Left cardiac atrium (tissue), 4 donors: ENCODE data around the gene MAP3K13. TPM values are rescaled to one million over a fixed set of nuclear protein-coding genes. Genes with fewer than 3 reads are reported as not detected.

ENCODE experiments used
- ATAC-seq, 2 donors: fragments of 200-7000 bp; cut with Tn5 transposase; one replicate each; pipeline ENCODE4 v1.9.1; 2020; ENCODE audit warnings: mild to moderate bottlenecking in 2 of 2, moderate library complexity in 2 of 2
- DNase-seq: peaks from one replicate; pipeline ENCODE4 v3.0.0-alpha.2; 2020
- intact Hi-C, 2 donors: fragments of 100-400 bp; cut with DNase I; formaldehyde crosslinking; loops; one replicate each; pipeline versions ENCODE4 v1.14.1 to v1.15.1; 2022 to 2023
- total RNA-seq, 2 donors: library from RNA; stranded (reverse); fragmentation: NEBNext Ultra II Directional; extraction: Animal tissue kit (Norgen Biotek cat#: 25700); gene quantifications; one replicate each; pipeline ENCODE4 v1.2.1, GENCODE V29; 2021
- donor health status: DM: no; HTN: yes; CAD: no.
- donor health status: DM: no; HTN: yes; CAD: no; lungs with severe emphysema.
- donor health status: DM: yes; HTN: yes; CAD: no.
- donor health status: Dilated cardiomyopathy.

Gene MAP3K13
- total RNA-seq, 2 donors from 2014 or later = 12.5 to 16.2 TPM

DNA sequence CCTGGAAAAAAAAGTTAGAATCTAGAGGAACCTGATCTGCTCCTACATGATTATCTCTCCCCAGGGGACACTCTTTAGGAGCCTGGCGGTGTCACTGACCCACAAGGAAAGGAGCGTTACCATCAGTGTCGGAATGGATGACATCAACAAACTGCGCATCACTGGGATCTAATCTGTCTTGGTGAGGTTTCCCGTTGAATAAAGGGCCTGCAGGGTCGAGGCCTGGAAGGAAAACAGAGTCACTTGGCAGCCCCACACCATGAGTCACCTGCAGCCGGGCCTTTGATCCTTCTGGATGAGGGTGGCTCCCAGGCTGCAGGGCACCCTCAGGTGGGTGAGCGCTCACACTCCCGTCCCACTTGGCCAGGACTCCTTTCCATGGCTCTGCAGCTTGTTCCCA, 164.4 kb downstream of the MAP3K13 start:
- intact Hi-C loops = no loop called here
- DNase-seq (no peak), ATAC-seq (no peak)

DNA sequence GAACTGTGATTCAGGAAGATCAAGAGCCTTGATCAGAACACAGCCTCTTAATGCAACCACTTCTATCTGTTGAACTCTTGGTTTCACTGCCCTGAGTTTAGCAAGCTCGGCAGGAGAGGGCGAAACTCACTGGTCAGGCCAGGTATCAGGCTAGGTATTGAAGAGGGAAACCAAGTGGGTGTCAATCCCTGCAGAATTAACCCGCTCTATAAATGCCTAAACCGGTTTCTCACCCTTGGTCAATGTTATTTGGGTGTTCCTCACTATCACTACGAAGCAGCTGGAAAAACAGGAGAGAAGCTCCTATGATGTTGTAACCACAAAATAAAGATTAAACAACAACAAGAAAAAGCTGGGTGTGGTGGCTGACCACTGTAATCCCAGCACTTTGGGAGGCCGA, 165.6 kb downstream of the MAP3K13 start:
- DNase-seq (no peak), ATAC-seq (no peak)
- intact Hi-C loops = no loop called here

- ATAC-seq = no peak
Measured at GRCh38 chr3:185530856-185531255, 167.9 kb downstream of the MAP3K13 start.

DNA sequence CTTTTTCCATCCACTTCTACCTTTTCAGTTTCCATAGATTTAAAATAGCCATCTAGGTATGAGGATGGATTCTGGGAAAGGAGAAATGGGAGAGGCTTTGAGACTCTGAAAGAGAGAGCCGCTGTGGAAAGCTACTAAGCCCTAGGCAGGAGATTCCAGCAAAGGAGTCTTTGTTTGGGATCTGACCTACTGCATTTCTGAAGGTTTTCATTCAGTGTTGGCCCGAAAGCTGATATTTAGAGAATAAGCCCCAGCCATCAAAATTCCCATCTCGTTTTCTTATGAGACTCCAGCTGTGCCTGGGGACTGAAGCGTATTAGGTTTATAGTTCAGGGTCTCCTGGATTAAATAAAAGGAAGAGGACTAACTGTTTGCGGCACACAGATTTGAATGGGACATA, 170.0 kb downstream of the MAP3K13 start:
- DNase-seq (no peak), ATAC-seq (no peak)
- intact Hi-C loops = no loop called here

More at GRCh38 chr3:185530856-185531255, 167.9 kb downstream of the MAP3K13 start:
- DNase-seq = no peak
- intact Hi-C loops = no loop called here

DNA sequence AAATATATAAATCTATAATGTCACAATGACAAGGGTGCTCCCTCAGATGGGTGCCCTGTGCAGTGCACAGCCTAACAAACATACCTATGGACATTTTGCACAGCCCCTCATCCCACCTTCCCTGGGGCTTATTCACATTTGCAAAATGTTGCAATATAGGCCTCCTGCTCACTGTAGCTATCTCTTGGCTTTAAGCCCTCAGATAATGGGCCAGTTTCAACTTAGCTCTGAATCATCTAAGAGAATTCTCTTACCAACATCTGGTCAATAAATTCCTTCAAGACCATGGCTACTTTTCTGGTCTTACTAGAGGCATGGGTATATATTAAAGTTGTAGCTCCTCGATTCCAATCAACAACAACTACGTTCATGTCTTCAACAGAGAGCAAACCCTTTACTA, 171.6 kb downstream of the MAP3K13 start:
- peak in 1 of 2 donors; percentile 58 for ATAC-seq
- no peak for DNase-seq
- intact Hi-C loops = no loop called here

- peak; percentile 44 to 97 for ATAC-seq
- peak; percentile 51 for DNase-seq
- intact Hi-C loops = no loop called here
Measured at GRCh38 chr3:185537369-185537970, 174.5 kb downstream of the MAP3K13 start.

Other genes with a start within 250 kb of the MAP3K13 start
- gene C3orf70, start 210.1 kb upstream of the MAP3K13 start, total RNA-seq = 1 to 10 TPM; 3.1 TPM
- gene EHHADH, start 109.1 kb upstream of the MAP3K13 start, total RNA-seq = 10 to 100 TPM; 12.8 to 15.3 TPM
- gene TMEM41A, start 135.9 kb downstream of the MAP3K13 start, total RNA-seq = 10 to 100 TPM in 1 of 2 donors, 1 to 10 TPM in 1; 9.5 to 13.5 TPM
- under 1 TPM; 0.13 to 0.41 TPM for gene LIPH, start 189.5 kb downstream of the MAP3K13 start, total RNA-seq
- 10 to 100 TPM; 25.4 to 28.9 TPM for gene SENP2, start 223.2 kb downstream of the MAP3K13 start, total RNA-seq